HG03460 (cell line): ENCODE data around the gene KRT86.
"Not testable (repeated sequence)": the region's sequence is repeated elsewhere in the genome, so short reads cannot be mapped to it uniquely, and the experiment has no call there.

ENCODE experiments used
- ATAC-seq: cut with Tn5 transposase; IDR thresholded peaks from one replicate; pipeline ENCODE4 v1.9.1; 2021; ENCODE audit not compliant: unreplicated experiment

KRT86 gene

DNA sequence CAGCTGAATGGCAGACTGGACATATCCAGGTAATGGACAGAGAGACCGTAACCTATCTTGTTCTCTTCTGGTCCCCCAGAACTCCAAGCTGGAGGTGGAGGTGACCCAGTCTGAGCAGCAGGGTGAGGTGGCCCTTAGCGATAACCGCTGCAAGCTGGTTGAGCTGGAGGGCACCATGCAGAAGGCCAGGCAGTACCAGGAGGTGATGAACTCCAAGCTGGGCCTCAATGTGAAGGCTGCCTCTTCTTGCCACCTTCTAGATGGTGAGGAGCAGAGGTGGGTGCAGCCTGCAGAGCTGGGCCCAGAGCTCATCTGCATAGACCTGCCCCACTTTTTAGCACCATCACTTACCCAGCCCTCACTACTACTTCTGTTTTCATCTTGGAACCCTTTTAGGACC, 7.2 kb upstream of the KRT86 start:
- ATAC-seq = no peak

DNA sequence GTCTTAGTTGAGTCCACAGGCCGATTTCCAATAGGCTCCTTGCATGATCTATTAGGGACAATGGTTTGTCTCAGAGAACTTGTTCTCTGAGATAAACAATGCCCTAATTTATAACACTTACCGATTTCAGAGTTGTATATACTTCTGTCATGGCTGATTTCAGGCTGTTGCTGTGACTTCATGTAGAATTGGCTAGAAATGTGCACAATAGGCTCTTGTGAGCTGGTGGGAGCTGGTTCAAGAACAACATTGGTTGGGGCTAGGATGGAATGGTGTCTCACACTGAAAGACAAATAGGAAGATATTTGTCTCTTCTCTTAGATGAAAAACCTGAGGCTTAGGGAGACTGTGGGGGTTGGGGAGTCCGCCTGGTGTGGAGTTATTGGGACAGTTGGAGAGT, 6.7 kb upstream of the KRT86 start:
- no peak for ATAC-seq

DNA sequence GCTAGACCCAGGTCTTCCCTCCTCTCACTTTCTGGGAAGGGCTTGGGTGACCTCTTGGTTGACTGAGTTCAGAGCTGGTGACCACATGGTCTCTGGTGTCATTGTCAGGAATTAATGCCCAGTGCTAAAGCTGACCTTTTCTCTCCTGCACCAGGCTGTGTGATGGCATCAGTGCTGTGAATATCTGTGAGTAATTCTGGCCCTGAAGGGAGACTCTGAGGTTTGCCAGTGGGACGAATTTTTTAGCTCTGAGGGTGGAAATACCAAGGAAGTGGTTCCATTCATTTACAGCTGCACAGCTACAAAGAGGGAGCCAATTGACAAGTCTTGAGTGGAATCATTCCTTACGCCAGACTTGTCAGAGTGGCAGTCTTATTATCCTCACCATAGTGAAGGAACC, 6.2 kb upstream of the KRT86 start:
- ATAC-seq = no peak

DNA sequence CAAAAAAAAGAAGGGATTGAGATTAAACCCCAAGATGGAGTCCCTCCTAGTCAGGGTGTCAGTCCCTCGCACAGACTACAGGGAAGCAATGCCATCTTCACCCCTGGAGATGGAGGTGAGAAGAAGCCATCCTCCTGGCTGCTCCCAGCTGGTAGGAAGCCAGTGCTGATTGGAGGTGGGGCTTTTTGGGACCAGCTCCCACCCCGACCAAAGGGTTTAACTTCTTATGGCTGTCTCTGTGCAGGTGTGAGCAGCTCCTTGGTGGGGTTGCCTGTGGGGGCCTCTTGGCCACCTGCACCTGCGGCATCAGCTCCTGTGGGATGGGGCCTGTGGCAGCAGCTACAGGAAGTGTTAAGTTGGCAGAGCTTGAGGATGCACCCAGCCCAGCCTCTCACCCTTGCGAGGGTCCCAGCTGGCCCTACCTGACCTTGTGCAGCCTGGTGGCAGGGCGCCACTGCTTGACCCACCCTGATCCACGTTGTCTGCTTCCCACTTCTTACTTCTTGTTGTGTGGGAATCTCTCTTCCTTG, 3.8 kb upstream of the KRT86 start:
- ATAC-seq = no peak

DNA sequence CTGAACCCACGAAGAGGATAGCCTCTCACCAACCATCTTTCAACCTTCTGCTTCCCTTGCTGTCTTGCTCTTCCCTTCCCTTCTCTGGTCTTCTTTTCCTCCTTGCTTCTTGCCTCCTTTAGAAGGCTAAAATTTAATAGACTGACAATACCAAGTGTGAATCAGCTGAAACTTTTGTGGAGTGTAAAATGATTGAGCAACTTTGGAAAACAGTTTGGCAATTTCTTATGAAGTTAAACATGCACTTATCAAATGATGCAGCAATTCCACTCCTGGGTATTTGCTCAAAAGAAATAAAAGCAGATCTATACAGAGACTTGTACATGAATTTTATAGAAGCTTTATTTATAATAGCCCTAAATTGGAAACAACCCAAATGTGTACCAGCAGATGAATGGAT, 3.3 kb upstream of the KRT86 start:
- no peak for ATAC-seq

DNA sequence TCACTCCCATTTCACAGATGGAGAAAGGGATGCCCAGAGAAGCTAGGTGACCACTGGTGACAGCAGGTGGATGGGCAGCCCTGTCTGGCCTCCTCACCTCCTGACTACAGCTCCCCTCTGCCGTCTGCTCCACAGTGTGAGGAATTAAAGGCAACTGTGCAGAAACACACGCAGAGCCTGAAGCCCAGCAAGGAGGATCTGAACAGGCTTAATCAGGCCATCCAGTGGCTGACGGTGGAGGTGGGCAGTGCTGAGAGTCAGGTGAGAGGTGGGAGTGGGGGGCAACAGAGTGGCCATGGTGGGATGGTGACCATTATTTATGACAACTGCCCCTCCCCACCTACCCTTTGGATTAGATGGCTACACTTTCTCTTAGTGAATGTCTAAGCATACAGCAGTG, 1.2 kb downstream of the KRT86 start:
- ATAC-seq = no peak

DNA sequence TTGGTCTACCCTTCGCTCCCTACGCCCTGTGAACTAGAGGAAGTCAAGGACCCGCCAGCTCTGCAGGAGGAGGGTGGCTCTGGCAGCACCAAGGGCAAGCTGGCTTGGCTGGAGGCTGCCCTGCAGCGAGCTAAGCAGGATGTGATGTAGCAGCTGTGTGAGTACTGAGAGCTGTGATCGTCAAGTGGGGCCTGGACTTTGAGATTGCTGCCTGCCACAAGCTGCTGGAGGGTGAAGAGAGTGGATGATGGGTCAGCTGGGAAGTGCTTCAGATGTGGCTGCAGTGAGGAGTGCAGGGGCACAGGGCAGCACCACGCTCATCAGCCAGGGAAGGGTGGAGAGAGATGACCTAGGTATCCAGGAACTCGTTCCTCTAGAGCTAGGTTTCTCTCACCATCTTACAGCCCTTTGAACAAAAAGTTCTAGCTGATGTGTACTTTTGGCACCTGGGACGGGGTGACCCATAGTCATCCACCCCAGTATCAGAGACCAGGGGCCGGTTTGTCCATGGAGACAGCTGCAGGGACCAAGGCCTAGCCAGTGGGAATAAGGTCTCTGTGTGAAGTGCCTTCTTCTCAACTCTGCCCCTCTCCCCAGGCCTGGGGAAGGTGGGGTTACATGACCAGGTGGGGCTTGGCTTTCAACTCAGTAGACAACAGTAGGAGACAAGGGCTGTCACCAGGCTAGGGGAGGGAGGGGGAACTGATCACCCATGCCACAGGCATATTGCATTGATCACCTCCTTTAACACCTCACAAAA, 3.2 kb downstream of the KRT86 start:
- ATAC-seq = no peak

DNA sequence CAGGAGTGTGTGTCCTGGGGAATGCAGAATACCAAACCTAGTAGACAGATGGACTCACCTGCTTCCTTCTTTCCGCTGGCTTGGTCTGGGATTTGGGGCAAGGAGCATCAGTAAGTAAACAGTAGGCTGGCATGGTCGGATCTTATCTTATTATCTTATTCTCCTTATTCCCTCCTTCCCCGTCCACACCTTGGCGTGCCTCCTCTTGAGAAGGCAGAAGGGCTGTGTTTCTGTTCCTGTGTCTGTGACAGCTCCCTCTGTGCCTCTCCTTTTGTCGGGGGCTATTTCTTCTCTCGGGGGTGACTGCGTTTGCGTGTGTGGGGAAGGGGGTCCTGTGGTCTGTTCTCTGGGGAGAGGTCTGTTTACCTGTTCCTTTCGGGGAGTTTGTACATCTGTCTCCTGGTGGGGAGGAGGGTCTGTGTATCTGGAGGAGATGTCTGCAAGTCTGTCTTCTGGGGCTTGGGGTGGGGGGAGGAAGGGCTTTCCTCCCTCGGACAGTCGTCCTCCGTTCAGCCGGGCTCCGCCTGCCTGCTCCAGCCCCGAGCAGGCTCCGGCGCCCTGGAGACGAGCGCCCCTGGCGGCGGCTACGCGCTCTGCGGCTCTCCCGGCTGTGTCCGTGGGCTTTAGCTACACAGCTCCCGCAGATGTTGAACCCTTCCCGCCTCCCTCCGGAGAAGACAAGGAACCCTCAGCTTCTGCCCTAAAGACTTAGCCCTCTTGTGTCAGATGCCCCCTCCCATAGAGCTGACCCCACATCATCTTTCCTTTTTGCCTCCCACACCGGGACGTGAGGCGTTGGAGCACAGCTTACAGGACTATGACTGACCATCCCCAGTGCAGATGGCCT, 4.4 kb downstream of the KRT86 start:
- peak; percentile 73 for ATAC-seq

DNA sequence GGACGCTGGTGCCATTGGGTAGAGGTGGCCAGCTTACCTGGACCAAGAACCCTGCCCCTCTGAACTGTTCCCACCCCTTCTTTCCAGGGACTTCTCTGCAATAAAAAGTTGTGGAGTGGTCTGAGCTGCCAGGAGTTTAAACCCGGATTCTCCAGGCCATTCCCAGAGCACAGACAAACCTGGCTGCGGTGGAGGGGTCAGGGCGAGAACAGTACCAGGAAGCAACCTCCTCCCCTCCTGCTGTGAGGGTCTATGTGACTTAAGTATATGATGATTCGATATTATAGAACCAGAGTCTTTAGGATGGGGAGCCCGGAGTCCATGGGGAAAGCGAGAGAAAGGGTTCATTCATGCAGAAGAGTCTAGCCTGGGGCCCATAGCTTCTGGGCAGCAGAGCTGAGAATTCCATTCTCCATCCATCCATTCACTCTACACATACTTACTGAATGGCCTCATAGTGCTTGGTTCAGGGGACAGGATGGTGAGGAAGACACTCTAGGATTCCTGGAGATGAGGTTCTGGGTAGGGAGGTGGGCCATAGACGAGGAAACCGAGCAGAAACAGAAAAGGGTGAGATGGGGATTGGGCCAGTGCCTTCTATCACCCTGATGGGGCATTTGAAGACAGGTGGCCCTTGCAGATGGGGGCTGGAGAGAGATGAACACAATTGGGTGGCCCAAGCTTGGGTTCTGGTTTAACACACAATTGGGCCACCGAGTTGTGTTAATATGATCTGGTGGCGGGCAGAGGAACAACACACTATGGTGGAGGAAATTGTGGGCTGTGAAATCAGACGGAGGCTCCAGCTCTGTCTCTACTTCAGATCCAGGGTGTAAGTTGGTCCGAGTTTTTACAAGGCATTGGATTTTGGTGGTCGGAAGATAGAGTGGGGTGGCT, 5.2 kb downstream of the KRT86 start:
- no peak for ATAC-seq

DNA sequence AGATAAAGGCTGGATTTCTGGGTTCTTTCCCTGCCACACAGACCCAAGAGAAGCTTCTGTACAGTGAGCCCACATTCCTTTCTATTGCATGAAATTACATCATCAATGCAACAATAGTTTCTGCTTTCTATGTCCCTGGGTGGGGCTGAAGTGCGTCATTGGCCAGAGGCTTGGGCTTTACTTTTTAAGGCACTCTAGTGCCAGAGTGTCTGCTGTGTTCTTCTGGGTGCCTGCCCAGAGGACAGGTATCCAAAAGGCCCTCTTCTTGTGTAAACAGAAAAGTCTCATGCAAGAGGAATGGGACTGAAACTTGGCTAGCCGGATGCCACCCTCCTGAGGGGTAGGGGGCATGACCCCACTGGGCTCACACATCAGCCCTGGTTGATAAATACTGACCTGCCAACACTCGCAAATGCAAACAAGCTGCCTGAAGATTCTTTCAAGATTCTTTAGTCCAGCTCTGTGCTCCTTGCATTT, 5.9 kb downstream of the KRT86 start:
- ATAC-seq = no peak

DNA sequence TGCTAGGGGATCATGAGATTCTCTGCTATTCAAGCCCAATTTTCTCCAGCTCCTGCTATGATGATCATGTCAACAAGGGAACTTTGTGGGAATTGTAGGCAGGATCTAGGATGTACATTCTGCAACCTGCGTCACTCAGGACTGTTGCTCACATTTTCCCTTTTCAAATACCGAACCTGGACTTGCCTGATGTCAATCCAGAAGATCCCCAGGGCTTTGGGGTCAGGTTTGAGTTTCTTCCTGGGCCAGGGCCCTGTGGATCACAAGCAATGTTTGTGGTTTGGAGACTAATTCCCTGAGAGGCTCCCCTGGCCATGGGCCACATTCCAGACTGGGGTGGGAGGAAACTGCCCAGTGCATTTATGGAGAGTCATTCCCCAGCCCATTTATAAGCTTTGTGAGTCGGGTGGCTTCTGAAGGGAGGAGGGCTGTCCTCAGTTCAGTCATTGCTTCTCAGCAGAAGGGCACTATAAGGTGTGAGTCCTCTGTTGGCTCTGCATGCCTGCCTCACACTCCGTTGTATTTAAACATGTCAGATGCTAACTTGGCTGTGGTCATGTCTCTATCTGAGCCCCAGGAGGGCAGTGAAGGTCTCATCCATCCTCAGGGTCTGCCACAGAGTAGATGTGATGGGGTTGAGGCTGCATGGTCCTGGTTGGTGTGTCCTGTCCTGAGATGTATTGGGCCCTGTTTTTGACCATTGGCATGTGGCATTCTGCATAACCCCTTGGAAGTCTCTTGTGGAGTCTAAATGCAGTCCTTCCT, 6.5 kb downstream of the KRT86 start:
- ATAC-seq = no peak

DNA sequence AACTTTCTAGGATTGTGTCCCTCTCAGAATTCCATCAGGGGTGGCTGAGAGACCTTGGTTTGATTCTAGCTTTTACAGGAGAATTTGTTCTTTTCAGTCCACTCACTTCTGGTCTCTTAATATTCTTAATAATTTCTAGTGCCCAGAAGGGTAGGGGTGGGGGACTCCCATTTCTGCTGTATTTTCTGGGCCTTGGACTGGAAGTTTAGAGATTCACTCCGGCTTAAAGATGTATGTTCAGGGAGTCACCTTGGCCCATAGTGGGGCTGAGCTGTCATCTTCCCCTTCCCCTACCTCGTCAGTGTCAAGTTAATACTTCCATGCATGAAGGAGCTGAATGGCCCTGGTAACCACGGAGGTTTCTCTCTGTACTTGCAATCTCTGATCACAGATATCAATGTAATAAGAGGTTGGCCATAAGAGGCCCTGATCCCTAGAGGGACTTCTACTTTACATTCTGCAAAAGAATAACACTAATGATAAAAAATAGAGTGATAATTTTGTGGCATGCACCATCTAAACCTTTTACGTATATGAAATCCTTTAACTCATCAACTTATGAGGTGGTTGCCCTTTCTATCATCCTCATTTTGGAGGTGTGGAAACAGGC, 10.2 kb downstream of the KRT86 start:
- no peak for ATAC-seq

DNA sequence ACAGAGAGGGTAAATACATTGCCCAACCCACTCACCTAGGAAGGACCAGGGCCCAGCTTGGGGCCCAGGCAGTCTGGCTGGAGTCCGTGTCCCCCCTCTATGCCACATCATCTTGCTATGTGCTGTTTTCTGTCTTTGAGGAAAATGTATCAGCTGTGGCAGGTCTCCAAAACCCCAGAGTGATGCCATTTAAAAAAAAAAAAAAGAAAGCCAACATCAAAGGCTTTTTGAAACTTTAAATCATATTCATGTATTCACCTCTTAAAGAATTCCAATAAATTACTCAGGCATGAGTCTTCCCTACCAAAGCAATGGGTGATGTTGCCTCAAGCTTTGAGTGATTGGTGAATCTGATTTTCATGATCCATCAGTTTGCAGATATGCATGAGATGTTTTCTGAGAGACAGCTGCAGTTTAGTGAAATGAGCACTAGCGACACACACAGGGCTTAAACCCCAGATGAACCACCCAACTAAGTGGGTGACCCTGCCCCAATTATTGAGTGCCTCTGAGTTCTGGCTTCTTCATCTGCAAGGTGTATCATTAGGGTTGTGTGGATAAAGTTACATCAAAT, 10.8 kb downstream of the KRT86 start:
- no peak for ATAC-seq

DNA sequence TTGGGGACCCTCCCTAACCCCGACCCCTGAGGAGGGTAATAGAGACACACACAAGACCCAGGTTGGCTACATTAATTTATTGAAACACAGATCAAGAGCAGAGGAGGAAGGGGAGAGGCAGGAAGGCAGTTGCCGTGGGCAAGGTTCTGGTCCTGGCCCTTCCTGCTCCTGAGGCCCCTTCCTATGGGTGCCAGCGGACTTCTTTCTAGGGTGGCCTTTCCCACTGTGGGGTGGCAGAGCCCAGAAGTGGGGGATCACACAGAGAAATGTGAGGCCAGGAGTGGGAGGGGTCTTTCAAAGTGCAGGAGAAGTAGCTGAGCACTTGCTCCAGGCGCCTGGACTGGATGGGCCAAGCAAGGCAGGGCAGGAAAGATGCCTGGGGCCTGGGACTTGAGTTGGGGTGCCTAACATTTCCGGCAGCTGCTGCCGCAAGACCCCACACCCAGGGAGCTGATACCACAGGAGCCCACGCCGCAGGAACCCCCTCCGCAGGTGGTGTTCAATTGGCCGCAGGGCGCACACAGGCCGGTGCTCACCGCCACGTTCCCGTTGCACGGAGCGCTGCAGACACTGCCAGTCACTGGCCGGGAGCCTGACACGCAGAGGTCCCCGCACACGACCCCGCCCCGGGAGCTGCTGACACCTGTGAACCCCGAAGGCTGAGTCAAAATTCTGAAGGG, 11.5 kb downstream of the KRT86 start:
- ATAC-seq = no peak

DNA sequence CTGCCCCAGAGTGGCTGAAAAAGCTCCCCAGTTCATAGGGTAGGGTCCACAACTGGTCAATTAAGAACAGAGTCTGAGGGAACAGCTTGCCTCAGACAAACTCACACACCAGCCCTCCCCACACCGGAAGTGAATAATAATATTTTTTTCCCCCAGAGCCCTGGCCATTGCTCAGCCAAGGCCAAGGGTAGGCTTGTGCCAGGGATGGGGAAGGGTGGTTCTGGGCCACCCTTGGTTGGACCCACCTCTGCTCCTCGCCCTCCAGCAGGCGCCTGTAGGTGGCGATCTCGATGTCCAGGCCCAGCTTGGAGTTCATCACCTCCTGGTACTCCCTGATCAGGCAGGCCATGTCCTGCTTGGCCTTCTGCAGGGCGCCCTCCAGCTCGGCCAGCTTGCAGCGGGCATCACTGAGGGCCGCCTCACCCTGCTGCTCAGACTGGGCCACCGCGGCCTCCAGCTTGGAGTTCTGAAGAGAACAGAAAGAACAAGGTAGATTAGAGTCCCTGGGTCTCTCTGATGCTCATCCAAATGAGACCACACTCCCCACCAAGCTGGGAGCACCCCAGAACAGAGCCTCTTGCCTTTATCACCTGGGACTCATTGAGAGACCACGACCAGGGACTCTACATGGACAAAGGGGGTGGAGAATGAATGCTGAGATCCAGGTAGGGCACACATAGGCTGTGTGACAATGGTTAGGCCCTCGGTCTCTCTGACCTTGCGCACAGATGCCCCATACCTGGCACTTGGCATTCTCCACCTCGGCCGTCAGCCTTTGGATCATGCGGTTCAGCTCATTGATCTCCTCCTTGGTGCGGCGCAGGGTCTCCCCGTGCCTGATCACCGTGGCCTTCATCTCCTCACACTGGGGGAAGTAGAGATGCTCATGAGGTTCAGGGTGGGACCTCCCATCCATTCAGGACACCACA, 12.7 kb downstream of the KRT86 start:
- ATAC-seq = not testable (repeated sequence)

DNA sequence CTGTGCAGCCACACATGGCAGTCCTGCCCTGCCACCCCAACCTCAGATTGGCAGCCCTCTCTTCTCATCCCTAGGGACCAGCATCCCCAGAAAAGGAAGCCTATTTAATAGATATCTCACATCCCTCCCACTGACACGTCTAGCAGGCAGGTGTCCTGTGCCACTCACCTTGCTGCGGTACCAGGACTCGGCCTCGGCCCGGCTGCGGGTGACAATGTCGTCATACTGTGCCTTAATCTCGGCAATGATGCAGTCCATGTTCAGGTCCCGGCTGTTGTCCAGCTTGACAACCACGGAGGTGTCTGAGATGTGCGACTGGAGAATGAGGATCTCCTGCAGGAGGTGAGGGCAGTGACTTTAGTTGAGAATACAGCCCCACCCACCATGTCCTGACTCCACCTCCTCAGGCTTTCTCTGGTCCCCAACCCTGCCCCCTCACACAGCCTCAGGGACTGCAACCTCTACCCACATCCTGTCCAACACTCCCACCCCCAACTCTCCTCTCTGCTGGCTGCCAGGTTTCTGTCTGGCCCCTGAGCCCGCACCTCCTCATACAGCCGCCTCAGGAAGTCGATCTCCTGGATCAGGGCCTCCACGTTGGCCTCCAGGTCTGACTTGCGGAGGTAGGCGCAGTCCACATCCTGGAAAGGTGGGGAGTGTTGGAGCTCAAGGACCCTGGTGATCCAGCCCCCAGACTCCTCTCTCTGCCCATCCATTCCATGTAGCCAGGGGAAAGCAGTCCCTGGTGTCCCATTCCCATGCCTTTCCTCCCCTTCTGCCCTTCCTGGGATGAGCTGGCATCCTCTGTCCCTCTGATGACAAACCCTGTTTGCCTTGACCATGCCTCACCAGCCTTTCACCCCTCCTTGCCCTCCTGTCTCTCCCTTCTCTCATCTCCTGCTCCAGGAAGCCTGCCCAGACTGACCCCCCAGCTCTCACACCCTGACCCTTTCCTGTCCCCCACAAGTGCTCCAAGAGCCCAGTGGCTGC, 13.7 kb downstream of the KRT86 start:
- ATAC-seq = peak; percentile 88
